NCI-H128 (cell line): ENCODE measurements around the gene FLG2.
"Not testable (repeated sequence)": the region's sequence is repeated elsewhere in the genome, so short reads cannot be mapped to it uniquely, and the experiment has no call there.

Experiments
- DNase-seq: peaks from one replicate; lab custom pipeline; 2025; ENCODE audit not compliant: unreplicated experiment; lab: John Stamatoyannopoulos, UW

Gene FLG2

DNA sequence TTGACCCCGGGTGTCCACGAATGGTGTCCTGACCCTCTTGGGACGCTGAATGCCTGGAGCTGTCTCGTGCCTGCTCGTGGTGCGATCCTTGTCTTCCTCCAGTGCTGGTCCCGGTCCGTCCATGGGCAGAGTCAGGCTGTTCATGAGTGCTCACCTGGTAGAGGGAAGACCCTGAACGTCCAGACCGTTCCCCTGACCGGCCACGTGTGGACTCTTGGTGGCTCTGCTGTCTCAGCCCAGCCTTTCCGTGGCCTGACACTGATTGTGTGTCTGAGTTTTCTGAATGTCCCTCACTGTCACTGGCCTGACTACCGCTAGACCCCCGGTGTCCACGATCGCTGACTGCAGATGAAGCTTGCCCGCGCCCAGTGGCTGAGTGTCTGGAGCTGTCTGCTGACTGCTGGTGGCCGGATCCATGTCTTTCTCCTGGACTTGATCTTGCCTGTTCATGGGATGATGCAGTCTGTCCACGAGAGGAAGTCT is 46.4 kb downstream of the FLG2 start:
- no peak for DNase-seq

DNA sequence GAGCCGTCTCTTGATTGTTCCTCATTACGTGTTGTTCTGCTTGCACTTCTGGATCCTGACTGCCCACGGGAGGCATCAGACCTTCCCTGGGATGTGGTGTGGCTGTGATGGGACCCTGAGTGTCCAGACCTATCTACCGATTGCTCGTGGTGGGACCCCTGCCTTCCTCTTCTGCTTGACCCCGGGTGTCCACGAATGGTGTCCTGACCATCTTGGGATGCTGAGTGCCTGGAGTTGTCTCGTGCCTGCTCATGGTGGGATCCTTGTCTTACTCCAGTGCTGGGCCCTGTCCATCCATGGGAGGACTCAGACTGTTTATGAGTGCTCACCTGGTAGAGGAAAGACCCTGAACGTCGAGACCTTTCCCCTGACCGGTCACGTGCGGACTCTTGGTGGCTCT is 47.6 kb downstream of the FLG2 start:
- not testable (repeated sequence) for DNase-seq

DNA sequence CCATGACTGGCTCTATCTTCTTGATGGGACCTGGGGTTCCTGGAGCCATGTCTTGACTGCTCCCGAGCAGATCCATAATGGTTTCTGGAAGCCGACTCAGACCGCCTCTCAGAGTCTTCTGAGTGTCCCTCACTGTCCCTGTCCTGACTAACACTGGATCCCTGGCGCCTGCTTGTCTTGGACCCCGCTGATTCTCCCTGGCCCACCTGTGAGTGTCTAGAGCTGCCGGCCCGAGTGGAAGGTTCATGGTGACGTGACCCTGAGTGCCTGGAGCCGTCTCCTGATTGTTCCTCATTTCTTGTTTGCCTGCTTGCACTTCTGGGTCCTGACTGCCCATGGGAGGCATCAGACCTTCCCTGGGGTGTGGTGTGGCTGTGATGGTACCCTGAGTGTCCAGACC is 49.9 kb downstream of the FLG2 start:
- DNase-seq: no peak

DNA sequence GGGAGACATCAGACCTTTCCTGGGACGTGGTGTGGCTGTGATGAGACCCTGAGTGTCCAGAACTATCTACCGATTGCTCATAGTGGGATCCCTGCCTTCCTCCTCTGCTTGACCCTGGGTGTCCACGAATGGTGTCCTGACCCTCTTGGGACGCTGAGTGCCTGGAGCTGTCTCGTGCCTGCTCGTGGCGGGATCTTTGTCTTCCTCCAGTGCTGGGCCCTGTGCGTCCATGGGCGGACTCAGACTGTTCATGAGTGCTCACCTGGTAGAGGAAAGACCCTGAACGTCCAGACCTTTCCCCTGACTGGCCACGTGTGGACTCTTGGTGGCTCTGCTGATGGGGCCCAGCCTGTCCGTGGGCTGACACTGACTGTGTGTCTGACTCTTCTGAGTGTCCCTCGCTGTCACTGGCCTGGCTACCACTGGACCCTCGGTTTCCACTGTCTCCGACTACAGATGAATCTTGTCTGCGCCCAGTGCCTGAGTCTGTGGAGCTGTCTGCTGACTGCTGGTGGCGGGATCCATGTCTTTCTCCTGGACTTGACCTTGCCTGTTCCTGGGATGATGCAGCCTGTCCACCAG is 50.4 kb downstream of the FLG2 start:
- DNase-seq: not testable (repeated sequence)

DNA sequence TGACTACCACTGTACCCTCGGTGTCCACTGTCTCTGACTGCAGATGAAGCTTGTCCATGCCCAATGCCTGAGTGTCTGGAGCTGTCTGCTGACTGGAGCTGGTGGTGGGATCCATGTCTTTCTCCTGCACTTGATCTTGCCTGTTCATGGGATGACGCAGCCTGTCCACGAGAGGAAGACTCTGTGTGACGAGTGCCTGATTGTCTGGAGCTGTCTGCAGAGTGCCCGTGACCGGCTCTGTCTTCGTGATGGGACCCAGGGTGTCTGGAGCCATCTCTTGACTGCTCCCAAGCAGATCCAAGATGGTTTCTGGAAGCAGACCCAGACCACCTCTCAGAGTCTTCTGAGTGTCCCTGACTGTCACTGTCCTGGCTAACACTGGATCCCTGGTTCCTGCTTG is 51.0 kb downstream of the FLG2 start:
- not testable (repeated sequence) for DNase-seq

DNA sequence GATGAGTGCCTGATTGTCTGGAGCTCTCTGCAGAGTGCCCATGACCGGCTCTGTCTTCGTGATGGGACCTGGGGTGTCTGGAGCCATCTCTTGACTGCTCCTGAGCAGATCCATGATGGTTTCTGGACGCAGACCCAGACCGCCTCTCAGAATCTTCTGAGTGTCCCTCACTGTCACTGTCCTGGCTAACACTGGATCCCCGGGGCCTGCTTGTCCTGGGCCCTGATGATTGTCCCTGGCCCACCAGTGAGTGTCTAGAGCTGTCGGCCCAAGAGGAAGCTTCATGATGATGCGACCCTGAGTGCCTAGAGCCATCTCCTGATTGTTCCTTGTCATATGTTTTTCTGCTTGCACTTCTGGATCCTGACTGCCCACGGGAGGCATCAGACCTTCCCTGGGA is 51.8 kb downstream of the FLG2 start:
- not testable (repeated sequence) for DNase-seq

DNA sequence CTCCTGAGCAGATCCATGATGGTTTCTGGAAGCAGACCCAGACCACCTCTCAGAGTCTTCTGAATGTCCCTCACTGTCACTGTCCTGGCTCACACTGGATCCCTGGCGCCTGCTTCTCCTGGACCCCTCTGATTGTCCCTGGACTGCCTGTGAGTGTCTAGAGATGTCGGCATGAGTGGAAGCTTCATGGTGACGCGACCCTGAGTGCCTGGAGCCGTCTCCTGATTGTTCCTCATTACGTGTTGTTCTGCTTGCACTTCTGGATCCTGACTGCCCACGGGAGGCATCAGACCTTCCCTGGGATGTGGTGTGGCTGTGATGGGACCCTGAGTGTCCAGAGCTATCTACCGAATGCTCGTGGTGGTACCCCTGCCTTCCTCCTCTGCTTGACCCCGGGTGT is 53.7 kb downstream of the FLG2 start:
- DNase-seq: not testable (repeated sequence)

DNA sequence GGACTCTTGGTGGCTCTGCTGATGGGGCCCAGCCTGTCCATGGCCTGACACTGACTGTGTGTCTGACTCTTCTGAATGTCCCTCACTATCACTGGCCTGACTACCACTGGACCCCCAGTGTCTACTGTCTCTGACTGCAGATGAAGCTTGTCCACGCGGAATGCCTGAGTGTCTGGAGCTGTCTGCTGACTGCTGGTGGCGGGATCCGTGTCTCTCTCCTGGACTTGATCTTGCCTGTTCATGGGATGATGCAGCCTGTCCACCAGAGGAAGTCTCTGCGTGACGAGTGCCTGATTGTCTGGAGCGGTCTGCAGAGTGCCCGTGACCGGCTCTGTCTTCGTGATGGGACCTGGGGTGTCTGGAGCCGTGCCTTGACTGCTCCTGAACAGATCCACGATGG is 55.0 kb downstream of the FLG2 start:
- DNase-seq: not testable (repeated sequence)

DNA sequence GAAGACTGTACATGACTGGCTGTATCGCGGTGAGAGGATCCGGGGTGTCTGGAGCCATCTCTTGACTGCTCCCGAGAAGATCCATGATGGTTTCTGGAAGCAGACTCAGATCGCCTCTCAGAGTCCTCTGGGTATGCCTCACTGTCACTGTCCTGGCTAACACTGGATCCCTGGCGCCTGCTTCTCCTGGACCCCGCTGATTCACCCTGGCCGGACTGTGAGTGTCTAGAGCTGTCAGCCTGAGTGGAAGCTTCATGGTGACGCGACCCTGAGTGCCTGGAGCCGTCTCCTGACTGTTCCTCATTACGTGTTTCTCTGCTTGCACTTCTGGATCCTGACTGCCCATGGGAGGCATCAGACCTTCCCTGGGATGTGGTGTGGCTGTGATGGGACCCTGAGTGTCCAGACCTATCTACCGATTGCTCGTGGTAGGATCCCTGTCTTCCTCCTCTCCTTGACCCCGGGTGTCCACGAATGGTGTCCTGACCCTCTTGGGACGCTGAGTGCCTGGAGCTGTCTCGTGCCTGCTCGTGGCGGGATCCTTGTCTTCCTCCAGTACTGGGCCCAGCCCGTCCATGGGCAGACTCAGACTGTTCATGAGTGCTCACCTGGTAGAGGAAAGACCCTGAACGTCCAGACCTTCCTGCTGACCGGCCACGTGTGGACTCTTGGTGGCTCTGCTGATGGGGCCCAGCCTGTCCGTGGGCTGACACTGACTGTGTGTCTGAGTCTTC is 56.5 kb downstream of the FLG2 start:
- DNase-seq: not testable (repeated sequence)
